Peyer's patch (tissue), 4 donors: ENCODE data around the gene KIF26B.

ENCODE experiments used
- POLR2A ChIP-seq, 2 donors: fragments of 450-650 bp; IDR thresholded peaks; one replicate each; pipeline ENCODE4 v1.5.1; 2017; ENCODE audit warnings: antibody characterized with exemption in 2 of 2, mild to moderate bottlenecking in 2 of 2, moderate library complexity in 2 of 2
- TF ChIP-seq, protein P1 (sequence below), 6 experiments: fragments of 450-650 bp in 4 of 6; fragments of 200-600 bp in 2 of 6; sonication (generic) in 1 of 6; IDR thresholded peaks; one replicate each; pipeline ENCODE4 v1.5.1; 2017 to 2019; ENCODE audit warnings: antibody characterized with exemption in 6 of 6, mild to moderate bottlenecking in 3 of 6, moderate library complexity in 1 of 6

GRCh38 chr1:245701631-245702030 is 546.8 kb downstream of the KIF26B start:
- no peak for TF ChIP-seq POLR2A (IDR thresholded peaks at IDR 0.05)
- TF ChIP-seq, protein P1, sequence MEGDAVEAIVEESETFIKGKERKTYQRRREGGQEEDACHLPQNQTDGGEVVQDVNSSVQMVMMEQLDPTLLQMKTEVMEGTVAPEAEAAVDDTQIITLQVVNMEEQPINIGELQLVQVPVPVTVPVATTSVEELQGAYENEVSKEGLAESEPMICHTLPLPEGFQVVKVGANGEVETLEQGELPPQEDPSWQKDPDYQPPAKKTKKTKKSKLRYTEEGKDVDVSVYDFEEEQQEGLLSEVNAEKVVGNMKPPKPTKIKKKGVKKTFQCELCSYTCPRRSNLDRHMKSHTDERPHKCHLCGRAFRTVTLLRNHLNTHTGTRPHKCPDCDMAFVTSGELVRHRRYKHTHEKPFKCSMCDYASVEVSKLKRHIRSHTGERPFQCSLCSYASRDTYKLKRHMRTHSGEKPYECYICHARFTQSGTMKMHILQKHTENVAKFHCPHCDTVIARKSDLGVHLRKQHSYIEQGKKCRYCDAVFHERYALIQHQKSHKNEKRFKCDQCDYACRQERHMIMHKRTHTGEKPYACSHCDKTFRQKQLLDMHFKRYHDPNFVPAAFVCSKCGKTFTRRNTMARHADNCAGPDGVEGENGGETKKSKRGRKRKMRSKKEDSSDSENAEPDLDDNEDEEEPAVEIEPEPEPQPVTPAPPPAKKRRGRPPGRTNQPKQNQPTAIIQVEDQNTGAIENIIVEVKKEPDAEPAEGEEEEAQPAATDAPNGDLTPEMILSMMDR (IDR thresholded peaks at IDR 0.05): no peak
